ENCODE data around the gene TRIM26. TPM values are rescaled to one million over a fixed set of nuclear protein-coding genes. Genes with fewer than 3 reads are reported as not detected.

The TRIM26 gene
- total and polyA plus RNA-seq, 2 of the 13 experiments (the other 11 are each of a cell fraction or from before 2014, with no cell fraction given) = 27.1 to 38.7 TPM

- TF ChIP-seq ZNF609 (CRISPR knock-in tag; IDR thresholded peaks at IDR 0.05; ENCODE audit: borderline replicate concordance) = peak; percentile 70; the same call in 1 of the 2 replicates
- TF ChIP-seq SMAD1 (CRISPR knock-in tag; IDR thresholded peaks at IDR 0.05; ENCODE audit: borderline replicate concordance, low read depth) = no peak
- TF ChIP-seq ZBTB42 (CRISPR knock-in tag; IDR thresholded peaks at IDR 0.05) = no peak; the same call in 1 of the 2 replicates
- TF ChIP-seq ZNF710 (CRISPR knock-in tag; IDR thresholded peaks at IDR 0.05; ENCODE audit: borderline replicate concordance) = peak; percentile 81
- TF ChIP-seq MAZ (IDR thresholded peaks at IDR 0.05; ENCODE audit: borderline replicate concordance, low read depth, low read length) = peak; percentile 37; the same call in 1 of the 2 replicates
- TF ChIP-seq MAZ (CRISPR knock-in tag; IDR thresholded peaks at IDR 0.05; ENCODE audit: low read depth) = peak; percentile 67; the same call in 1 of the 2 replicates
- peak; percentile 74 for TF ChIP-seq ZNF501 (CRISPR knock-in tag; IDR thresholded peaks at IDR 0.05)
- TF ChIP-seq CBX2 (IDR thresholded peaks at IDR 0.05; ENCODE audit: low read depth, low read length) = no peak
- no peak for TF ChIP-seq CBX2 (CRISPR knock-in tag; IDR thresholded peaks at IDR 0.05; ENCODE audit: low read depth)
- peak; percentile 35; the same call in 1 of the 2 replicates for TF ChIP-seq ZNF567 (CRISPR knock-in tag; IDR thresholded peaks at IDR 0.05; ENCODE audit: borderline replicate concordance)
- TF ChIP-seq ZBTB1 (CRISPR knock-in tag; IDR thresholded peaks at IDR 0.05; ENCODE audit: borderline replicate concordance) = 0 out of 2 replicates have a peak, but pooled peaks have one; percentile 68
- TF ChIP-seq IKZF5 (CRISPR knock-in tag; IDR thresholded peaks at IDR 0.05) = no peak
- TF ChIP-seq ZBTB7B (CRISPR knock-in tag; IDR thresholded peaks at IDR 0.05) = no peak
- TF ChIP-seq PITX1 (CRISPR knock-in tag; IDR thresholded peaks at IDR 0.05) = peak; percentile 84
- no peak for TF ChIP-seq ZNF543 (CRISPR knock-in tag; IDR thresholded peaks at IDR 0.05)
- TF ChIP-seq ISL2 (CRISPR knock-in tag; IDR thresholded peaks at IDR 0.05) = 0 out of 2 replicates have a peak, but pooled peaks have one; percentile 54
- TF ChIP-seq ZNF644 (CRISPR knock-in tag; IDR thresholded peaks at IDR 0.05; ENCODE audit: low read depth) = no peak
- no peak for TF ChIP-seq ZNF841 (CRISPR knock-in tag; IDR thresholded peaks at IDR 0.05; ENCODE audit: borderline replicate concordance)
- TF ChIP-seq CREB1 (IDR thresholded peaks at IDR 0.05) = peak; percentile 96
- TF ChIP-seq CREB1 (CRISPR knock-in tag; IDR thresholded peaks at IDR 0.05) = peak; percentile 99
These were observed at the start of gene TRIM26 (continued) for GRCh38 chr6:30212865-30213666.
